WTC11 (cell line): ENCODE measurements around the gene ZFYVE26. TPM values are rescaled to one million over a fixed set of nuclear protein-coding genes. Genes with fewer than 3 reads are reported as not detected.

ENCODE experiments used
- ATAC-seq: fragments of 200-7000 bp; cut with Tn5 transposase; 2 replicates; pipeline ENCODE4 v1.10.0; 2021; ENCODE audit warnings: mild to moderate bottlenecking, moderate library complexity
- CTCF ChIA-PET: fragments of 300-600 bp; sonication (Branson Sonifier 250); formaldehyde crosslinking; loops from one replicate; lab custom pipeline; 2021; ENCODE audit warnings: antibody characterized with exemption; lab: Charles Lee
- POLR2A ChIA-PET: fragments of 350-600 bp; sonication (Branson Sonifier 250); formaldehyde crosslinking; loops from one replicate; lab custom pipeline; 2021; ENCODE audit warnings: antibody characterized with exemption; lab: Charles Lee
- DNase-seq: peaks from one replicate; pipeline ENCODE4 v3.0.0; 2021; ENCODE audit warnings: low spot score
- H3K27ac Mint-ChIP-seq: 2 replicates; pipeline ENCODE4 v1.8.0; 2021; ENCODE audit warnings: mixed read lengths
- H3K27me3 Mint-ChIP-seq: 2 replicates; pipeline ENCODE4 v1.8.0; 2021; ENCODE audit warnings: low read depth, mild to moderate bottlenecking, moderate library complexity, mixed read lengths
- H3K36me3 Mint-ChIP-seq: 2 replicates; pipeline ENCODE4 v1.8.0; 2021; ENCODE audit warnings: mixed read lengths
- H3K4me1 Mint-ChIP-seq: 2 replicates; pipeline ENCODE4 v1.8.0; 2022; ENCODE audit warnings: mixed read lengths
- H3K4me3 Mint-ChIP-seq: 2 replicates; pipeline ENCODE4 v1.8.0; 2021; ENCODE audit warnings: mild to moderate bottlenecking, moderate library complexity, mixed read lengths
- H3K9me3 Mint-ChIP-seq: 2 replicates; pipeline ENCODE4 v1.8.0; 2021; ENCODE audit warnings: mixed read lengths
- AFF4 ChIP-seq: sonication (generic); formaldehyde crosslinking; IDR thresholded peaks from 2 replicates; pipeline ENCODE4 v1.8.1; 2023; ENCODE audit warnings: mild to moderate bottlenecking, missing genetic modification reagents, borderline replicate concordance
- CREM ChIP-seq: sonication (generic); formaldehyde crosslinking; IDR thresholded peaks from 2 replicates; pipeline ENCODE4 v1.8.1; 2022; ENCODE audit warnings: mild to moderate bottlenecking, missing genetic modification reagents, moderate library complexity
- E2F4 ChIP-seq: sonication (generic); formaldehyde crosslinking; IDR thresholded peaks from 2 replicates; pipeline ENCODE4 v1.8.1; 2022; ENCODE audit warnings: low read depth, mild to moderate bottlenecking, moderate library complexity, missing genetic modification reagents, borderline replicate concordance
- EMX1 ChIP-seq: fragments of 250-450 bp; sonication (Bioruptor Pico); IDR thresholded peaks from 2 replicates; pipeline ENCODE4 v1.8.0; 2021; ENCODE audit warnings: mild to moderate bottlenecking
- FOXP1 ChIP-seq: sonication (generic); formaldehyde crosslinking; IDR thresholded peaks from 2 replicates; pipeline ENCODE4 v1.8.0; 2022; ENCODE audit warnings: missing genetic modification reagents, mild to moderate bottlenecking, moderate library complexity, borderline replicate concordance
- MYBL2 ChIP-seq: sonication (generic); formaldehyde crosslinking; IDR thresholded peaks from 2 replicates; pipeline ENCODE4 v1.8.1; 2023; ENCODE audit warnings: mild to moderate bottlenecking, moderate library complexity, missing genetic modification reagents
- STAT6 ChIP-seq: sonication (generic); formaldehyde crosslinking; conservative IDR thresholded peaks from 2 replicates; pipeline ENCODE4 v1.8.1; 2023; ENCODE audit warnings: mild to moderate bottlenecking, low read depth, missing genetic modification reagents, moderate library complexity
- TEAD1 ChIP-seq: sonication (generic); formaldehyde crosslinking; IDR thresholded peaks from 2 replicates; pipeline ENCODE4 v1.8.0; 2022; ENCODE audit warnings: mild to moderate bottlenecking, missing genetic modification reagents
- ZNF512 ChIP-seq: sonication (generic); formaldehyde crosslinking; IDR thresholded peaks from 2 replicates; pipeline ENCODE4 v1.8.1; 2022; ENCODE audit warnings: missing genetic modification reagents, borderline replicate concordance
- total RNA-seq: library from RNA; stranded (reverse); gene quantifications from 3 replicates; pipeline ENCODE4 v1.2.3, GENCODE V29; 2021
- TF ChIP-seq, protein P1 (sequence below): fragments of 250-450 bp; sonication (Bioruptor Pico); IDR thresholded peaks from 2 replicates; pipeline ENCODE4 v1.8.0; 2021; ENCODE audit warnings: mild to moderate bottlenecking
- TF ChIP-seq, protein P2 (sequence below): sonication (generic); formaldehyde crosslinking; IDR thresholded peaks from 2 replicates; pipeline ENCODE4 v1.8.0; 2022; ENCODE audit warnings: mild to moderate bottlenecking, missing genetic modification reagents
- TF ChIP-seq, protein P3 (sequence below): fragments of 250-450 bp; sonication (Bioruptor Pico); IDR thresholded peaks from 2 replicates; pipeline ENCODE4 v1.9.0; 2021; ENCODE audit warnings: moderate library complexity, mild to moderate bottlenecking, inconsistent platforms, borderline replicate concordance
- TF ChIP-seq, protein P4 (sequence below): fragments of 250-450 bp; sonication (Bioruptor Pico); IDR thresholded peaks from 2 replicates; pipeline ENCODE4 v1.9.0; 2021; ENCODE audit warnings: mild to moderate bottlenecking

ZFYVE26 gene
- total RNA-seq, 1 experiment from 2014 or later, result 25.8 TPM

DNA sequence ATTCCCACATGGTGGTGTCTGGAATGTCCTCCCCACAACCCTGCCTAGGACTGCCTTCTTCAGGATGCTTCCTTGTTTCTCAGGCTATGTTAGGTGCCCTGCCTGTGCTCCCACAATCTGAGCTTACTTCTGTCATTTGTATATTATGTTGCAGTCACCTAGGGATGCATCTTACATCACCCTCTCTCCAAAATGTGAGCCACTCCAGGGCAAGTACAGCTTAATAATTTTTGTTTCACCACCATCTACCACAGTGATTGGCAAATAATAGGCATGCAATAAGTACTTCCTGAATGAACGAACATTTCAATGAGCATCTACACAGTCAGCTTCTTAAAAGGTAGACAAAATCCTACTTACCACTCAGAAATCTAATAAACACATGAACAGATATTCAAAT, 37.6 kb downstream of the ZFYVE26 start:
- ChIA-PET CTCF (no interaction called here), POLR2A (no interaction called here)
- Mint-ChIP-seq H3K4me1 (no peaks in the 10 kb centered on the region), H3K9me3 (no peaks in the 10 kb centered on the region), H3K27me3 (no peaks in the 10 kb centered on the region), H3K27ac (no peak overlapping the region), H3K36me3 (peaks cover 67% of the 10 kb centered on the region), H3K4me3 (no peak overlapping the region)
- ATAC-seq, result no peak
- no peak for TF ChIP-seq FOXP1 (CRISPR knock-in tag)
- TF ChIP-seq, protein P1, sequence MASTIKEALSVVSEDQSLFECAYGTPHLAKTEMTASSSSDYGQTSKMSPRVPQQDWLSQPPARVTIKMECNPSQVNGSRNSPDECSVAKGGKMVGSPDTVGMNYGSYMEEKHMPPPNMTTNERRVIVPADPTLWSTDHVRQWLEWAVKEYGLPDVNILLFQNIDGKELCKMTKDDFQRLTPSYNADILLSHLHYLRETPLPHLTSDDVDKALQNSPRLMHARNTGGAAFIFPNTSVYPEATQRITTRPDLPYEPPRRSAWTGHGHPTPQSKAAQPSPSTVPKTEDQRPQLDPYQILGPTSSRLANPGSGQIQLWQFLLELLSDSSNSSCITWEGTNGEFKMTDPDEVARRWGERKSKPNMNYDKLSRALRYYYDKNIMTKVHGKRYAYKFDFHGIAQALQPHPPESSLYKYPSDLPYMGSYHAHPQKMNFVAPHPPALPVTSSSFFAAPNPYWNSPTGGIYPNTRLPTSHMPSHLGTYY (CRISPR knock-in tag), result no peak
- no peak for TF ChIP-seq E2F4 (CRISPR knock-in tag)
- TF ChIP-seq CREM (CRISPR knock-in tag), result no peak
- no peak for TF ChIP-seq EMX1 (CRISPR knock-in tag)
- no peak for TF ChIP-seq AFF4
- TF ChIP-seq, protein P2, sequence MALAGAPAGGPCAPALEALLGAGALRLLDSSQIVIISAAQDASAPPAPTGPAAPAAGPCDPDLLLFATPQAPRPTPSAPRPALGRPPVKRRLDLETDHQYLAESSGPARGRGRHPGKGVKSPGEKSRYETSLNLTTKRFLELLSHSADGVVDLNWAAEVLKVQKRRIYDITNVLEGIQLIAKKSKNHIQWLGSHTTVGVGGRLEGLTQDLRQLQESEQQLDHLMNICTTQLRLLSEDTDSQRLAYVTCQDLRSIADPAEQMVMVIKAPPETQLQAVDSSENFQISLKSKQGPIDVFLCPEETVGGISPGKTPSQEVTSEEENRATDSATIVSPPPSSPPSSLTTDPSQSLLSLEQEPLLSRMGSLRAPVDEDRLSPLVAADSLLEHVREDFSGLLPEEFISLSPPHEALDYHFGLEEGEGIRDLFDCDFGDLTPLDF (CRISPR knock-in tag), result no peak
- TF ChIP-seq, protein P3, sequence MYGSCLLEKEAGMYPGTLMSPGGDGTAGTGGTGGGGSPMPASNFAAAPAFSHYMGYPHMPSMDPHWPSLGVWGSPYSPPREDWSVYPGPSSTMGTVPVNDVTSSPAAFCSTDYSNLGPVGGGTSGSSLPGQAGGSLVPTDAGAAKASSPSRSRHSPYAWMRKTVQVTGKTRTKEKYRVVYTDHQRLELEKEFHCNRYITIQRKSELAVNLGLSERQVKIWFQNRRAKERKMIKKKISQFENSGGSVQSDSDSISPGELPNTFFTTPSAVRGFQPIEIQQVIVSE (CRISPR knock-in tag), result no peak
- TF ChIP-seq STAT6 (CRISPR knock-in tag), result no peak
- TF ChIP-seq MYBL2, result no peak
- DNase-seq, result no peak

DNA sequence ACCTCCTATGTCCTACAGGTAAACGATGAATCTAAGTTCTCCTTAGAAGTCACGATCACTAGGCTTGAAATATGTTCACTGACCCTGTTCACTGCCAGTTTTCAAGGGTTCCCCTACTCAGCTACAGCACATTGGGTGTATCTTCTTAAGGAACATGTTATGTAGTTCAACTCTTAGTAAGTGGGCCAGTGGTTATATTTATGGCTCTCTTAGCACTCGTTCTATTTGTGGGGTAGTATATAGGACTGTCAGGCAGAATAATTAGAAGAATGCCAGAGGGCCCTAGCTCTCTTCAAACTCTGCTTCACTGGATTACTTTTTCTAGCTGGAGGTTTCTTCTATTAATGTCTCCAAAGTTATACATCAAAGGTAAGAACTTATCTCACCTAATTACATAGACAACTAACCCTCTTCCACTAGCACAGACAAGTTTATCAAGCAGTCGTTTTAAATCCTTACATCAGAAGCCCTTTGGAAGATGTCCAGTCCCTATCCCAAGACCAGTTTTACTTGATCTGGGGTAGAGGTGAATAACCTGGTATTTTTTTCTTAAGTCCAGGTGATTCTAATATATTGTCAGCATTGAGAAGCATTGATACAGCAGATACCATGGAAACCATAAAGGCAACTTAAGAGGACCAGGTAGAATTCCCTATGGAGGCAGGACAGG, 39.6 kb downstream of the ZFYVE26 start:
- Mint-ChIP-seq H3K36me3 (peaks cover 67% of the 10 kb centered on the region), H3K27ac (no peak overlapping the region), H3K4me3 (no peak overlapping the region), H3K4me1 (no peaks in the 10 kb centered on the region), H3K9me3 (no peaks in the 10 kb centered on the region), H3K27me3 (no peaks in the 10 kb centered on the region)
- DNase-seq, result no peak
- ChIA-PET CTCF (no interaction called here), POLR2A (no interaction called here)
- no peak for ATAC-seq
- TF ChIP-seq, protein P4, sequence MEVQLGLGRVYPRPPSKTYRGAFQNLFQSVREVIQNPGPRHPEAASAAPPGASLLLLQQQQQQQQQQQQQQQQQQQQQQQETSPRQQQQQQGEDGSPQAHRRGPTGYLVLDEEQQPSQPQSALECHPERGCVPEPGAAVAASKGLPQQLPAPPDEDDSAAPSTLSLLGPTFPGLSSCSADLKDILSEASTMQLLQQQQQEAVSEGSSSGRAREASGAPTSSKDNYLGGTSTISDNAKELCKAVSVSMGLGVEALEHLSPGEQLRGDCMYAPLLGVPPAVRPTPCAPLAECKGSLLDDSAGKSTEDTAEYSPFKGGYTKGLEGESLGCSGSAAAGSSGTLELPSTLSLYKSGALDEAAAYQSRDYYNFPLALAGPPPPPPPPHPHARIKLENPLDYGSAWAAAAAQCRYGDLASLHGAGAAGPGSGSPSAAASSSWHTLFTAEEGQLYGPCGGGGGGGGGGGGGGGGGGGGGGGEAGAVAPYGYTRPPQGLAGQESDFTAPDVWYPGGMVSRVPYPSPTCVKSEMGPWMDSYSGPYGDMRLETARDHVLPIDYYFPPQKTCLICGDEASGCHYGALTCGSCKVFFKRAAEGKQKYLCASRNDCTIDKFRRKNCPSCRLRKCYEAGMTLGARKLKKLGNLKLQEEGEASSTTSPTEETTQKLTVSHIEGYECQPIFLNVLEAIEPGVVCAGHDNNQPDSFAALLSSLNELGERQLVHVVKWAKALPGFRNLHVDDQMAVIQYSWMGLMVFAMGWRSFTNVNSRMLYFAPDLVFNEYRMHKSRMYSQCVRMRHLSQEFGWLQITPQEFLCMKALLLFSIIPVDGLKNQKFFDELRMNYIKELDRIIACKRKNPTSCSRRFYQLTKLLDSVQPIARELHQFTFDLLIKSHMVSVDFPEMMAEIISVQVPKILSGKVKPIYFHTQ, result no peak
- TF ChIP-seq ZNF512 (CRISPR knock-in tag), result no peak
- TF ChIP-seq TEAD1, result no peak
- TF ChIP-seq, protein P2 (CRISPR knock-in tag), result no peak
